ENCODE results near the gene FRMD8. TPM values are rescaled to one million over a fixed set of nuclear protein-coding genes. Genes with fewer than 3 reads are reported as not detected.
"Not testable (repeated sequence)": the region's sequence is repeated elsewhere in the genome, so short reads cannot be mapped to it uniquely, and the experiment has no call there.

Gene FRMD8
- total RNA-seq, 1 donor from 2014 or later = 49.6 TPM

- Mint-ChIP-seq H3K9me3 (ENCODE audit: low read depth) (no peaks in the 10 kb centered on the region), H3K4me3 (ENCODE audit: unreplicated experiment) (no peak overlapping the region), H3K36me3 (ENCODE audit: low read depth) (peaks cover 21% of the 10 kb centered on the region), H3K27ac (ENCODE audit: unreplicated experiment) (peak overlapping the region; percentile 85), H3K4me1 (ENCODE audit: low read depth) (peaks cover 59% of the 10 kb centered on the region), H3K27me3 (ENCODE audit: low read depth) (no peaks in the 10 kb centered on the region)
- TF ChIP-seq CTCF (IDR thresholded peaks at IDR 0.05) = no peak
- peak; percentile 83 for DNase-seq (ENCODE audit: low spot score)
Measured at GRCh38 chr11:65445604-65446445, 59.4 kb downstream of the FRMD8 start.

GRCh38 chr11:65446446-65447277, 60.2 kb downstream of the FRMD8 start:
- H3K27me3 Mint-ChIP-seq (ENCODE audit: low read depth) = no peaks in the 10 kb centered on the region
- H3K27ac Mint-ChIP-seq (ENCODE audit: unreplicated experiment) = peak overlapping the region; percentile 85
- no peak for TF ChIP-seq CTCF (IDR thresholded peaks at IDR 0.05)

GRCh38 chr11:65448074-65448417, 61.6 kb downstream of the FRMD8 start:
- Mint-ChIP-seq H3K27ac (ENCODE audit: unreplicated experiment) (peak overlapping the region; percentile 85), H3K27me3 (ENCODE audit: low read depth) (no peaks in the 10 kb centered on the region), H3K4me3 (ENCODE audit: unreplicated experiment) (no peak overlapping the region), H3K9me3 (ENCODE audit: low read depth) (no peaks in the 10 kb centered on the region), H3K36me3 (ENCODE audit: low read depth) (peaks cover 15% of the 10 kb centered on the region), H3K4me1 (ENCODE audit: low read depth) (peaks cover 51% of the 10 kb centered on the region)
- DNase-seq (ENCODE audit: low spot score) = no peak
- TF ChIP-seq CTCF (IDR thresholded peaks at IDR 0.05) = no peak

More at GRCh38 chr11:65446446-65447277, 60.2 kb downstream of the FRMD8 start:
- DNase-seq (ENCODE audit: low spot score) = peak; percentile 74
- peaks cover 53% of the 10 kb centered on the region for H3K4me1 Mint-ChIP-seq (ENCODE audit: low read depth)
- no peak overlapping the region for H3K4me3 Mint-ChIP-seq (ENCODE audit: unreplicated experiment)
- peaks cover 18% of the 10 kb centered on the region for H3K36me3 Mint-ChIP-seq (ENCODE audit: low read depth)
- H3K9me3 Mint-ChIP-seq (ENCODE audit: low read depth) = no peaks in the 10 kb centered on the region

- peak; percentile 81 for DNase-seq (ENCODE audit: low spot score)
- Mint-ChIP-seq H3K4me3 (ENCODE audit: unreplicated experiment) (no peak overlapping the region), H3K36me3 (ENCODE audit: low read depth) (peaks cover 15% of the 10 kb centered on the region), H3K27ac (ENCODE audit: unreplicated experiment) (peak overlapping the region; percentile 51), H3K27me3 (ENCODE audit: low read depth) (no peaks in the 10 kb centered on the region), H3K4me1 (ENCODE audit: low read depth) (peaks cover 51% of the 10 kb centered on the region), H3K9me3 (ENCODE audit: low read depth) (no peaks in the 10 kb centered on the region)
- no peak for TF ChIP-seq CTCF (IDR thresholded peaks at IDR 0.05)
Measured at GRCh38 chr11:65448418-65449105, 62.1 kb downstream of the FRMD8 start.

- DNase-seq (ENCODE audit: low spot score); H3K9me3 Mint-ChIP-seq (ENCODE audit: low read depth); H3K27me3 Mint-ChIP-seq (ENCODE audit: low read depth); H3K36me3 Mint-ChIP-seq (ENCODE audit: low read depth); H3K4me3 Mint-ChIP-seq (ENCODE audit: unreplicated experiment); H3K27ac Mint-ChIP-seq (ENCODE audit: unreplicated experiment): not testable (repeated sequence)
- peaks cover 56% of the 10 kb centered on the region for H3K4me1 Mint-ChIP-seq (ENCODE audit: low read depth)
Measured at GRCh38 chr11:65451301-65451700, 64.9 kb downstream of the FRMD8 start.

GRCh38 chr11:65452259-65452658, 65.8 kb downstream of the FRMD8 start:
- H3K27me3 Mint-ChIP-seq (ENCODE audit: low read depth); DNase-seq (ENCODE audit: low spot score); H3K9me3 Mint-ChIP-seq (ENCODE audit: low read depth); H3K4me3 Mint-ChIP-seq (ENCODE audit: unreplicated experiment); H3K36me3 Mint-ChIP-seq (ENCODE audit: low read depth): not testable (repeated sequence)
- H3K4me1 Mint-ChIP-seq (ENCODE audit: low read depth) = peaks cover 55% of the 10 kb centered on the region
- H3K27ac Mint-ChIP-seq (ENCODE audit: unreplicated experiment) = peak overlapping the region; percentile 91
